NCI-H774 (cell line): ENCODE results near the gene GID4.
A peak's percentile ranks its signal among the peaks of the same experiment; 100 is the strongest.
"Not testable (repeated sequence)": the region's sequence is repeated elsewhere in the genome, so short reads cannot be mapped to it uniquely, and the experiment has no call there.

ENCODE experiments used
- DNase-seq: peaks from one replicate; lab custom pipeline; 2025; lab: John Stamatoyannopoulos, UW

Gene GID4

GRCh38 chr17:18038861-18039534, at the start of gene GID4, which contains the start of gene ATPAF2:
Gene GID4 (plus strand): TSS chr17:18039408. CDS start chr17:18039465, 57 bp downstream.
Gene ATPAF2 (minus strand): TSS chr17:18039168. CDS start chr17:18039013, 155 bp downstream.
- DNase-seq: peak; percentile 88

- no peak for DNase-seq
Measured at GRCh38 chr17:17989618-17990017, 49.6 kb upstream of the GID4 start.

GRCh38 chr17:17990282-17990681, 48.9 kb upstream of the GID4 start:
- no peak for DNase-seq

GRCh38 chr17:17993366-17993765, 45.8 kb upstream of the GID4 start:
- no peak for DNase-seq

- no peak for DNase-seq
Measured at GRCh38 chr17:17993852-17994251, 45.4 kb upstream of the GID4 start.

GRCh38 chr17:17994271-17995069, 44.7 kb upstream of the GID4 start:
- DNase-seq: no peak

GRCh38 chr17:17995887-17996286, 43.3 kb upstream of the GID4 start:
- not testable (repeated sequence) for DNase-seq

- no peak for DNase-seq
Measured at GRCh38 chr17:17998934-17999333, 40.3 kb upstream of the GID4 start.

GRCh38 chr17:17999364-18000029, 39.7 kb upstream of the GID4 start:
- DNase-seq: no peak

GRCh38 chr17:18000030-18000408, 39.2 kb upstream of the GID4 start:
- DNase-seq: no peak

- no peak for DNase-seq
Measured at GRCh38 chr17:18002171-18002570, 37.0 kb upstream of the GID4 start.

GRCh38 chr17:18004345-18004744, 34.9 kb upstream of the GID4 start:
- DNase-seq: no peak

GRCh38 chr17:18004884-18005305, 34.3 kb upstream of the GID4 start:
- DNase-seq: no peak

GRCh38 chr17:18005496-18005895, 33.7 kb upstream of the GID4 start:
- DNase-seq: no peak

- DNase-seq: no peak
Measured at GRCh38 chr17:18006495-18007239, 32.5 kb upstream of the GID4 start.

GRCh38 chr17:18008496-18009268, 30.5 kb upstream of the GID4 start:
- no peak for DNase-seq

- no peak for DNase-seq
Measured at GRCh38 chr17:18009609-18010420, 29.4 kb upstream of the GID4 start.

GRCh38 chr17:18011286-18011685, 27.9 kb upstream of the GID4 start:
- no peak for DNase-seq

- DNase-seq: no peak
Measured at GRCh38 chr17:18014006-18014405, 25.2 kb upstream of the GID4 start.

GRCh38 chr17:18015593-18015992, 23.6 kb upstream of the GID4 start:
- no peak for DNase-seq
